ENCODE data around the gene DUSP2. TPM values are rescaled to one million over a fixed set of nuclear protein-coding genes. Genes with fewer than 3 reads are reported as not detected.

The DUSP2 gene
- total and polyA plus RNA-seq, 10 of the 15 experiments (the other 5 are each of a cell fraction or from before 2014, with no cell fraction given): 9.7 to 212 (median 57.2) TPM

- TF ChIP-seq BHLHE40 (IDR thresholded peaks at IDR 0.05; ENCODE audit: borderline replicate concordance in 1 of 2, low read depth in 2 of 2, low read length in 1 of 2) (peak in 1 of 2 experiments; percentile 37; a peak in 2 of 4 replicates), EZH2 (IDR thresholded peaks at IDR 0.05; ENCODE audit: borderline replicate concordance, control insufficient read depth, low read depth, low read length) (no peak), ZNF217 (IDR thresholded peaks at IDR 0.05) (peak; percentile 69), RUNX3 (IDR thresholded peaks at IDR 0.05; ENCODE audit: low read length) (no peak), E2F4 (IDR thresholded peaks at IDR 0.05; ENCODE audit: low read depth, low read length) (no peak), YY1 (IDR thresholded peaks at IDR 0.05; ENCODE audit: low read depth, low read length) (peak; percentile 54; the same call in 1 of the 2 replicates), HCFC1 (IDR thresholded peaks at IDR 0.05; ENCODE audit: low read length) (0 out of 2 replicates have a peak, but pooled peaks have one; percentile 10), RELA (IDR thresholded peaks at IDR 0.05; ENCODE audit: borderline replicate concordance, partially characterized antibody) (peak; percentile 40), NR2F1 (conservative IDR thresholded peaks at IDR 0.05) (peak; percentile 64), BACH1 (IDR thresholded peaks at IDR 0.05; ENCODE audit: borderline replicate concordance) (0 out of 2 replicates have a peak, but pooled peaks have one; percentile 45), ZNF207 (IDR thresholded peaks at IDR 0.05; ENCODE audit: borderline replicate concordance) (0 out of 2 replicates have a peak, but pooled peaks have one; percentile 67), GATAD2B (conservative IDR thresholded peaks at IDR 0.05; ENCODE audit: low read depth) (peak; percentile 60; the same call in 1 of the 2 replicates), IKZF1 (conservative IDR thresholded peaks at IDR 0.05) (peak; percentile 92)
Measured at GRCh38 chr2:96116879-96117533, 28.2 kb downstream of the DUSP2 start (continued).

Data from GM12878 (cell line).